Measurements from ENCODE around the gene THADA. TPM values are rescaled to one million over a fixed set of nuclear protein-coding genes. Genes with fewer than 3 reads are reported as not detected.

Gene THADA
- total RNA-seq, 1 donor from 2014 or later, result 41.2 TPM

- Histone ChIP-seq H3K4me1 (peaks cover 17% of the 10 kb centered on the region), H3K36me3 (no peaks in the 10 kb centered on the region), H3K27me3 (ENCODE audit: low read depth) (peaks cover 12% of the 10 kb centered on the region), H3K27ac (no peak overlapping the region), H3K9me3 (no peaks in the 10 kb centered on the region), H3K4me3 (no peak overlapping the region)
- ATAC-seq (no peak), DNase-seq (no peak)
- intact Hi-C loops (cut with DNase I), result no loop called here
- no peak for TF ChIP-seq CTCF (IDR thresholded peaks at IDR 0.05)
Measured at GRCh38 chr2:43634604-43635306, 38.9 kb upstream of the THADA start.

GRCh38 chr2:43631618-43632317 lies 35.9 kb upstream of the THADA start:
- intact Hi-C loops (cut with DNase I), result no loop called here
- Histone ChIP-seq H3K27me3 (ENCODE audit: low read depth) (peaks cover 3% of the 10 kb centered on the region), H3K36me3 (no peaks in the 10 kb centered on the region), H3K4me3 (no peak overlapping the region), H3K9me3 (no peaks in the 10 kb centered on the region), H3K4me1 (peaks cover 4% of the 10 kb centered on the region), H3K27ac (no peak overlapping the region)
- ATAC-seq, result no peak
- no peak for DNase-seq
- TF ChIP-seq CTCF (IDR thresholded peaks at IDR 0.05), result no peak

- intact Hi-C loops (cut with DNase I), result no loop called here
- Histone ChIP-seq H3K36me3 (no peaks in the 10 kb centered on the region), H3K4me3 (no peak overlapping the region), H3K4me1 (no peaks in the 10 kb centered on the region), H3K9me3 (no peaks in the 10 kb centered on the region), H3K27me3 (ENCODE audit: low read depth) (no peaks in the 10 kb centered on the region), H3K27ac (peak overlapping the region; percentile 32)
- DNase-seq (no peak), ATAC-seq (peak; percentile 39 to 41)
- TF ChIP-seq CTCF (IDR thresholded peaks at IDR 0.05), result no peak
Measured at GRCh38 chr2:43622931-43623451, 27.2 kb upstream of the THADA start.

GRCh38 chr2:43619511-43619910 lies 23.7 kb upstream of the THADA start:
- no peak for TF ChIP-seq CTCF (IDR thresholded peaks at IDR 0.05)
- no peak for ATAC-seq
- intact Hi-C loops (cut with DNase I), result no loop called here
- no peak for DNase-seq
- Histone ChIP-seq H3K4me3 (no peak overlapping the region), H3K27me3 (ENCODE audit: low read depth) (no peaks in the 10 kb centered on the region), H3K9me3 (no peaks in the 10 kb centered on the region), H3K27ac (no peak overlapping the region), H3K36me3 (no peaks in the 10 kb centered on the region), H3K4me1 (no peaks in the 10 kb centered on the region)

GRCh38 chr2:43616967-43617680 lies 21.3 kb upstream of the THADA start:
- DNase-seq (no peak), ATAC-seq (no peak)
- Histone ChIP-seq H3K4me1 (no peaks in the 10 kb centered on the region), H3K27ac (no peak overlapping the region), H3K27me3 (ENCODE audit: low read depth) (no peaks in the 10 kb centered on the region), H3K36me3 (no peaks in the 10 kb centered on the region), H3K9me3 (no peaks in the 10 kb centered on the region), H3K4me3 (no peak overlapping the region)
- intact Hi-C loops (cut with DNase I), result no loop called here
- TF ChIP-seq CTCF (IDR thresholded peaks at IDR 0.05), result no peak
